ENCODE data around the gene RBBP7. TPM values are rescaled to one million over a fixed set of nuclear protein-coding genes. Genes with fewer than 3 reads are reported as not detected.

RBBP7 gene
- total RNA-seq (2014; rRNA removed; shearing (Covaris generic)): 157 and 177 TPM in 2 replicates
- 150 and 159 TPM in 2 replicates for polyA plus RNA-seq (2015; cell fraction: cytosol; rRNA removed)
- polyA plus RNA-seq (2015; cell fraction: nucleus; rRNA removed): 229 TPM in 2 replicates

DNA sequence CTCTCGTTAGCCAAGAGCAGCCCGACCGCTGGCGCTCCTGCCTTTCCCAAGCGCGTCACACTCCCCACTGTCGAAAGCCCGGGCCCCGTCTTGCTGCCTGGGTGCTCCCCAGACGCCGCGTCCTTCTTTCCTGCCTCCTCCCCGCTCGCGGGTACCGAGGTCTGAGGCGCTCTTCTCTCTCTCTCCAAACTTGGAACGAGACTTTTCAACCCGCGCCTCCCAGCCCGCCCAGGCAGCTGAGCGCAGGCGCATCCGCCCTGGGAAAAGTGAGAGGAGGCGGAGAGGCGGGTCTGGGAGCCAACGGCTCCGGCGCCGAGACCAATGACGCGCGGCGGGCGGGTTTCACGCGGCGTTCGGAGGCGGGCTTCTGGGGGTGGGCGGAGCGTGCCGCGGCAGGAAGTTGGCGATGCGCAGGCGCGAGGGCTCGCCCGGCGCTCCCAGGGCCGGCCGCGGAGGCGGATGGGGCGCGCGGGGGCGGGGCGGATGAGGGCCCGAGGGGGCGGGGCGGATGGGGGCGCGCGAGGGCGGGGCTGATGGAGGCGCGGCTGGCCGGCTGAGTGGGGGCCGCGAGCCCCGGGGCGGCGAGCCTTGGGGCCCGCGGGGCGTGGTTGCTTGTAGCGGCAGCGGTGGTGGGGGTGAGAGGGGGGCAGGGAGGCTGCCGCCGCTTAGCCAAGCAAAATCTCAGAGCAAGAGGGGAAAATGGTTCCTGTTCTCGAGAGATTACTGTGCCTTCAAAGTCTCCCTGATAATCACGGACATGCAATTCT lies at the start of gene RBBP7:
Gene RBBP7, minus strand, starts transcription at position 268 of the 767 bp plus-strand sequence. CDS start 309 bp downstream, outside the sequence.
- DNase-seq (ENCODE audit: low read depth): peak; percentile 83

DNA sequence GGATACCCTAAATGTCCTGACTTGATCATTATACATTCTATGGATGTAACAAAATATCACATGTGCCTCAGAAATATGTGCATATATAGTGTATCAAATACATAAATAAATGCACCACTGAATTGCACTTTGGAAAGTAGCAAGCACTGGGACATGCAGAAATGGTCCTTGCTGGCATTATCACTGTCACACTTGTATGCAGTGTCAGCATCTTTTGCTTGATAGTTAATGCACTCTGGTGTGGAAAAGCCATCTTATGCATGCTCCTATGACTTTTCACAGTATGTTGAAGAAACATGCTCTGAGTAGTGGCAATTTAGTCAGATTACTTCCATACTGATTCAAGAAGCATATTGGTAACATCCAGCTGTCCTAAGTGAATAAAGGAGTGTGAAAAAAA lies 48.8 kb upstream of the RBBP7 start:
- DNase-seq (ENCODE audit: low read depth): no peak

DNA sequence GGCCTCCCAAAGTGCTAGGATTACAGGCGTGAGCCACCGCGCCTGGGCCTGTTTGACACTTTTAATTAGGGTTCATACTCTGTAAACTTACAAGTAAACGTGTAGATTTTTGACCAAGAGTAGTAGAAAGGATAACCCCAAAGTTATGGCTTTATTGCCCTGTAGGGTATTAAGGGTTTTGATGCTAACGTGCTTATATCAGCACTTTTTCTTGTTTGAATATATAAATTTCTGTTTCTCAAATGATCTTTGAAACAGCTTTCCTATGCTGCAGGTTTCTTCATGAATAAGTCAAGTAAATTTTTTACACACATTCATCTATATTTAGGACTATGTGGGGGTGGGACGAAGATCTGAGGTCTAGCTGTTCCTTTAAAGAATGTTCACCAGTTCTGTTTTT lies 47.0 kb upstream of the RBBP7 start:
- no peak for DNase-seq (ENCODE audit: low read depth)

DNA sequence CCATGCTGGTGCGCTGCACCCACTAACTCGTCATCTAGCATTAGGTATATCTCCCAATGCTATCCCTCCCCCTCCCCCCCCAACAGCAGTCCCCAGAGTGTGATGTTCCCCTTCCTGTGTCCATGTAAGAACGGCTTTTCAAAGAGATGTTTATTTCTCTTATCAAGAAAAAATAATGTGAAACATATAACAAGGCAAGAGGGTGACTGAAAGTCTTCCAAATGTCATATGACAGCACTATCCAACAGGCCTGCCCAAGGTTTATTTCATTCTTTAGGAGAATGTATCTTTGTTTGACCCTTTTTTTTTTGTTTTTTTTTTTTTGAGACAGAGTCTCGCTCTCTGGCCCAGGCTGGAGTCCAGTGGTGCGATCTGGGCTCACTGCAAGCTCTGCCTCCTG lies 46.4 kb upstream of the RBBP7 start:
- no peak for DNase-seq (ENCODE audit: low read depth)

DNA sequence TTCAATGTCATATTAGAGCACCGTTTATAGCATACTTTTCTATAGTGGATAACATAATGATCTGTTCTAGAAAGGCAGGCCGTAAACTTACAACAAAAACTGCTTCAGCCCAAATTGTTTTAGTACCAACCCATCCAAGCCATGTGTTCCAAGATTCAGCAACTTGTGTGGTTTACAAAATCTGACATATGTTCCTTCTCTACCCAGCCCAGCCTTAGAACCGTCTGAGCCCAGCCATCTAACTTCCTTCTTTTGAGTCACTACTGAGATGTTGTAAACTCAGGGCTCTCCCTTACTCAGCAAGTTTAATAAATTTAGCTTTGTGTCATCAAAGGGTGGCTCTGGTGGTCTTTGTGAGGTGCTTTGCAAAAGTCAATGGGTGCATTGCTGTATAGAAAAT lies 43.9 kb upstream of the RBBP7 start:
- DNase-seq (ENCODE audit: low read depth): no peak

DNA sequence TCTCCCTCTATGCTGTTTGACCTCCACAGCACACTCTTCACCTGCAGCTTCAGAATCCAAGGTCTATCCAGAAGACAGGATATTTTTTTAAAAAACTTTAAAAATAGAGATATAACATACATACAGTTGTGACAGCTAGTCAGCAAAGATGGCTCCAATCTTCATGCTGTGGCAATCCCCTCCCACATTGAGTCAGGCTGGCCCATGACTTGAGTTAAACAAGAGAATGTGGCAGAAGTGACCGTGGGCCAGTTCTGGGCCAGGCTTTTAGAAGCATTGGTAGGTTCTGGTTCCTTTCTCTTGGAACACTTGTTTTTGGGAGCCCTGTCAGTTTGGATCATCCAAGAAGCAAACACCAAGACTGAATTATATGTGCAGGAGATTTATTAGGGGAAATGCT lies 40.2 kb upstream of the RBBP7 start:
- DNase-seq (ENCODE audit: low read depth): no peak

DNA sequence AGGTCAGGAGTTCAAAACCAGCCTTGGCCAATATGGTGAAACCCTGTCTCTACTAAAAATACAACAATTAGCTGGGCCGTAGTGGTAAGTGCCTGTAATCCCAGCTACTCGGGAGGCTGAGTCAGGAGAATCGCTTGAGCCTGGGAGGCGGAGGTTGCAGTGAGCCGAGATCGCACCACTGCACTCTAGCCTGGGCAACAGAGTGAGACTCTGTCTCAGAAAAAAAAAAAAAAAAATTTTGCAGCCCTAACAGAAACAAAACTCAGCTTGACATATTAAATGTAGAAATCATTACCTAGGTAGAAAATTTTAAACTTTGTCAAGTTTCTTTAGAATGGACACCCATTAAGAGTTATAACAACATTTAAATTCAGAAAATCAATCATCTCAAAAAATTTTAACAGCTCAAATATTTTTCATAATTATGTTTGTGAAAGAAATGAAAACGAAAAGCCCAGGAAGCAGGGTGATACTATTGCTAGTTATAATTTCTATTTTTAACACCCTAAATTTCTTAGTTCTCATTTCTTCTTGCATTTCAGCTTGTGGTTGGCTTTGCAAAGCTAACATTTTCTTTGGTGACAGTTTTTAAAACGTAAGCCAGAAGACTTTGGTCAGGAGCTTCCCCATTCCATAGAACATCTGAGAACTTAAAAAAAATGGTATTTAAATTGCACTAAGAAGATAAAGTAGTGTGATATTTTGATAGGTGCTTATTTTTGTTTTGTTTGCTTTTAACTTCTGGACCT lies 33.3 kb upstream of the RBBP7 start:
- DNase-seq (ENCODE audit: low read depth): no peak

DNA sequence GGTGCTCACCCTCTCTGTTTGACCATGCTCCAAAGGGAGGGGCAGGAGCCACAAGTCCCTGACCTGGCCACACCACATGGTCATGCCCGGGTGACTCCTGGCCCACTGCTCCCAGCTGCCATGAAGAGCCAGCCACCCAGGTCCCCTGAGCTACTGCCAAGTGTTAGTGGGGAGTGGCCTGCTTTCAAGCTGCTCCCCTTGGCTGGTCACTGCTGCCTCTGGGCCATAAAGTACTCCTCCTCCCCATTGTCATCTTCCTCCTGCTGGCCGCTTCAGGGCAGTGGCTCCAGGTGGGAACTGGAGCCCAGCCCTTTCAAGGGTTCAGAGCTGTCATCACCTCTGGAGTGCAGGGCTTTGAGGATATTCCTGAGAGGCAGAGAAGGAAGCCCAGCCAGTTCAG lies 27.3 kb upstream of the RBBP7 start:
- no peak for DNase-seq (ENCODE audit: low read depth)

DNA sequence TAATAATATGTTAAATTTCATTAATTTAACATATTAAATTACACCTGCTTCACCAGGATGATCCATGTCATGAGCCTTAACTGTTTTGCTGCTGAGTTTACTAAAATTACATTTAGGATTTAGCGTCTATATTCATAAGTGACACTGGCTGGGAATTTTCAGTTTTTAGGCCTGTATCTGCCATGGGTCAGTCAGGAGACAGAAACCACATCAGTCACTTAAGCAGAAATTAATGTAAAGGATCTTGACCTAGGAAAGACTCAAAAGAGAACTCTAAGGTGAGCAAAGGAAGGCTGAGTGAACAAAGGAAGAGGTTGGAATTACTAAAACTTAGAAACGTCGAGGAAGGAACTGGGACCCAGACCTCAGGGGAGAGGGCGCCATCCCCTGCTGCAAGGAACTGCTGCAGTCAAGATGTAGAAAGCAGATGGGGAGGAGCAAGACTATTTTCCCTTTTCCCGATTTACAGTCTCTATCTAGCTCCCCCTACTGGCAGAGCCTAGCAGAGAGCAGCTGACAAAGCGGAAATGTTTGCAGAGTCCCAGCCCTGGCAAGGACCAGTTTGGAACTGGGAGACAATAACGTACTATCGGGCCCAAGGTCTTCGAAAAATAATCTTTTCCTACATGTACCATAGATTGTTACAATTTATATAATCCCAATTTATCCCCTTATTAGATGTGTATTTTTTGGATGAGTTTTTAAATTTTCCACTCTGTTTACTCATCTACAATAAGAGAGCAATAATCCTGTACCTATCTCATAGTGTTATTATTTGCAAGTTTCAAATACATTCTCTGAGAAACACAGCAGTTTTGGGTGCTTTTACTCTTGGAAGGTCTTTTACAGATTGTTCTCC lies 22.6 kb upstream of the RBBP7 start:
- DNase-seq (ENCODE audit: low read depth): peak; percentile 70

DNA sequence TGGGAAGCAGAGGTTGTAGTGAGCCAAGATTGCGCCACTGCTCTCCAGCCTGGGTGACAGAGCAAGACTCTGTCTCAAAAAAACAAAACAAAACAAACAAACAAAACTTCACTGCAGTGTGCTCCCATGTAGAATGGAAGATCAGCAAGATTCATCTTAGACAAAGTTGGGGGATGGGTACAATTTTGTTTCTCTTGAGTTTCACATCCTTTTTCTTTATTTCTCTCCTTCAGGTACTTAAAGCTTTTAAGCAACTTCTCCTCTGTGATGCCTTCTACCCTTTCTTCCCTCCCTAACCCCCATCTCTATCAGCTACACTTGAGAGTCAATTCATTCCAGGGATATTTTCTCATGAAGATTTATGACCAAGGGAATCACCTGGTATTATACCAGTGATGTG lies 15.5 kb upstream of the RBBP7 start:
- no peak for DNase-seq (ENCODE audit: low read depth)

DNA sequence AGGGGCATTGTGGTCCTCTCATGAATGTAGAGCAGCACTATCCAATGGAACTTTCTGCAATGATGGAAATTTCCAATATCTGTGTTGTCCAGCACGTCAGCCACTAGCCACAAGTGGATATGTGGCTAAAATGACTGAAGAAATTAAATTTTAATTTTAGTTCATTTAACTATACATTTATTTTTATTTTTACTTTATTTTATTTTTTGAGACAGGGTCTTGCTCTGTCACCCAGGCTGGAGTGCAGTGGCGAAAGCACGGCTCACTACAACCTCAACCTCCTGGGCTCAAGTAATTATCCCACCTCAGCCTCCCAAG lies 13.3 kb upstream of the RBBP7 start:
- DNase-seq (ENCODE audit: low read depth): no peak

DNA sequence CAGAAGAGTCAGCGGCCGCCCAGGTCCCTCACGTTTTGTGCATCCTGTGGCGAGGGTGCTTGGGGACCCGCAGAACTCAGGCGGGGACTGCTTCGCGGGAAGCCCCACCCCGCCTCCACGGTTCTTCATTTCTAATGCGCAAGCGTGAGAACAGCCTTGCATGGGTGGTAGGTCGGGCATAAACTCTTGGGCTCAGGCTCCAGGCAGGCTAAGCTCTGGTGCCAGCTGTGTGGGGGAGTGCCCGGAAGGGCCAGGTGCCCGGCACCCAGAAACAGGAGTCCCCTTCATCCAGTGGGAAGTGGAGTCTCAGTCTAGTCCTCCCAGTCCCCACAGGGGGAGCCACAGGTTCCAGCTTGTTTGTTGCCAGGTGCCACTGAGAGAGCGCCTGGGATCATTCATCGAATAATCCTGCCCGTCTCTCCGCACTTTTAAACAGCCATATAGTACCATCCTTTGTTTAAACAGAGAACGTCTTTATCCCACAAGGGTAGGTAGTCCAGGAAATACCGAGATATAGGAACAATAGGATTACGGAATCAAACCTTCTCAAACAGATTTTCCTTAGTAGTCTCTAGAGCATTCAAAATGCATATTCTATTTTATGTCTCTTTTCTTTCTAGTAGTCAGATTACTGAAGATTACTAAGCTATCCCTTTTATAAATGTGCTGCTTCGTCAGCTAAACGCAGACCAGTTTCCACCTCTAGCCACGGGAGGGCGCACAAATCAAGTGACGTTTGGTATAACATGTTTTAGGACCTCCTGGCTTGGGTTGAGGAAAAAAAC lies 12.7 kb upstream of the RBBP7 start:
- DNase-seq (ENCODE audit: low read depth): peak; percentile 40

DNA sequence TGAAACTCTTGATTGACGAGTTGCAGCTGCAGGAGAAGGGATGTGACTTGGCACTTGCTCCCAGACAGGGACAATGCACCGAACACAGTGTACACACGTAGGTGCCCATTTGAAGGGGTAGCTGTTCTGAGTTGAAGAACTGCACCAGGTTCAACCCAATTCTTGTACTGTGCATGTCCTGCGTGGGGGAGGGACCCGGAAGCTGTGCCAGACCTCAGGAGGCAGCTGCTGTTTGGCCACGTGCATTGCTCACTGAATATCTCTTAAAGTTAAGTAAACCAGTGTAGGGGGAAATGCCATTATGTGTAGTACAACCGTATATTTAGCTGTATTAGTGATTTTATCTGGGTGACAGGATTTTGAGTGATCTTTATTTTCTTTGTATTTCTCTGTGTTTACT lies 12.0 kb upstream of the RBBP7 start:
- peak; percentile 1 for DNase-seq (ENCODE audit: low read depth)

DNA sequence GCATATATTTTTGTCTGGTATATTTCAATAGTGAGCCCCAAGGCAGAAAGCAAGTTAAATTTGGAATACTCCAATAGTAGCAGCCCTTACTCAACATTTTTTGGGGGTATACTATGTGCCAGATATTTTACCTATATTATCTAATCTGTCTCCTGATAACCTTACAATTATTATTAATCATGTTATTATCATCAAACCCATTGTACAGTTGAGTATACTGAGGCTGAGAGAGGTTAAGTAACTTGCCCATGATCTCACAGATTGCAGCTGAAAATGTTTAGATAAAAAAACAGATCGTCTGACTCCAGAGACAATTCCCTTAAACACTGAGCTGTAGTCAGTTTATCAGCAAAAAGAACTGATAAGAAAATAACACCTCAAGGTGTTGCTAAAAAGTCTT lies 6.5 kb upstream of the RBBP7 start:
- DNase-seq (ENCODE audit: low read depth): no peak

DNA sequence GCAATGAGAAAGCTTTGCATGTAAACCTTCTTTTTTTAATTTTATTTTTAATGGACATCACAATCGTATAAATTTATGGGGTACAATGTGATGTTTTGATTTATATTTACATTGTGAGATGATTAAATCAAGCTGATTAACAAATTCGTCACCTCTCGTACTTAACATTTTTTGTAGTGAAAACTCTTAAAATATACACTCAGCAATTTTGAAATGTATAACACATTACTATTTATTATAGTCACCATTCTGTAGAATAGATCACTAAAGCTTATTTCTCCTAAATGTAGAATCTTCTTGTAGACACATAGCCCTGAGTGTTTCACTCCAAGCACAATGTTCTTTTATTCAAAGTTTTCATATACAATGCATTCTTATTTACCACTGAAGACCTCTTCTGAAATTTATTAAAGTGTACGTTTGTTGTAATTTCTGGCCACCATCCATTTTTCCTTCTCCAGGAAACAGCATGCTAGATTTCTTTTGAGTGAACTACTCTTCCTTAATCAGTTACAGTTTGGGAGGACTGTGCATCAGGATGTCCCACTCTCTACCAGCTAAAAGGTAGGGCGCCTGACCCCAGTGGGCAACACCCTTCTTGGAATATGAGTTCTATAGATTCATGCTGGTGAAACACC lies 4.4 kb upstream of the RBBP7 start:
- DNase-seq (ENCODE audit: low read depth): no peak

DNA sequence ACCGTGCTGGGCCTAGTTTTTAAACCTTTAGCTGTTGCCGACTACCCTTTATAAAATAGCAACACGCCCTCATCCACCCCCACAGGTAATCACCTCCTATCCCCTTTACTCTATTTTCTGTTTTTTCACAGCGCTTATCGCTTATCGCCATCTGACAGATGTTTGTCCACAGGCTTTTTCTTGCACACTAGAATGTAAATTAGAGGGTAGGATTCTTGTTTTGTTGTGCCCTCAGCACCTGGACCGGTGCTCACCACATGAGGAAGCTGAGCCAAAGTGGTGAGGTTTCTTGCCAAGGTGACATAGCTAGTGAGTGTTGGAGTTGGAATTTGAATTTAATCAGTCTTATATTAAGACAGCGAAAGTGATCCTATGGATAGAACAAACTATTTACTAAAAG lies 2.9 kb upstream of the RBBP7 start:
- DNase-seq (ENCODE audit: low read depth): no peak

DNA sequence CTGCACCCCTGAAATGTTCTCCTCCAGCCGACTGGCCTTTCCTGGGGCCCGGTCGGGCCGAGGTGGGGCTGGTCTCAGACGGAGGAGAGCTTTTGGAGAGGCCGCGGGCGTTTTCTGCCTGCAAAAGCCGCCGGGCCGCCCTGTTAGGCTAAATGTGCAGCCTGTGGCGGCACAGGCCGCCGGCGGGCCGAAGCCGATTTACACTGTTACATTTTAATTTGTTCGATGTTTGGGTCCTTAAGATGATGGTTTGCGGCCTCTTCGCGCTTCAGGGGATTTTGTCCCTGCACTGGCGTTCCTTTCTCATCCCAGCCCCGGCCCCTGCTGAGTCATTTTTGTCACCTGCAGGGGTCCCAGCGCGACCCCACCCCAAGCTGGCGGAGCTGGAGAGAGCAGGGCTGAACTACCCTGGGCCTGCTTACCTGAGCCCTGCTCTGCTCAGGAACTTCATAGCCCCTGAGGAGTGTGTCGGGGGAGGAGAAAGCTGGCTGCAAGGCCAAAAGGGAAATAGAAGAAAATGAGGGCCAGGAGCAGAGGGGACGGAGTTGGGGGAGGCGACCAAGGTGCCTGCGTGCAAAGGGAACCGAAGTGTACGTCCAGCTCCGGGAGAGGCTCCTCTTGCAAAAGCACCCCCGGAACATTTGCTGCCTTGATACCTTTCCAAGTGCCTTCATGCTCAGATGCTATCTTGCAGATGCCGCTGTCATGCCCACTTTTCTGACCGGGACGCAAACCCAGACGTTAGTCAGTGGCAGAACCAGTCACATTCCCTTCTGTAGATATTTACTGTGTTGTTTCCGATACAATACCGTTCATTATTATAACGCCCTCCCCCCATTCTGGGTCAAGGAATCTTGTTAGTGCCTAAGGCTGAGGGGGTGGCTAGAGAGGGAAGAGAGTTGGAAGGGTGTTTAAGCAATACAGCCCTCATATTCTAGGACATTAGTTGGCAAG lies 977 bp upstream of the RBBP7 start:
- no peak for DNase-seq (ENCODE audit: low read depth)

DNA sequence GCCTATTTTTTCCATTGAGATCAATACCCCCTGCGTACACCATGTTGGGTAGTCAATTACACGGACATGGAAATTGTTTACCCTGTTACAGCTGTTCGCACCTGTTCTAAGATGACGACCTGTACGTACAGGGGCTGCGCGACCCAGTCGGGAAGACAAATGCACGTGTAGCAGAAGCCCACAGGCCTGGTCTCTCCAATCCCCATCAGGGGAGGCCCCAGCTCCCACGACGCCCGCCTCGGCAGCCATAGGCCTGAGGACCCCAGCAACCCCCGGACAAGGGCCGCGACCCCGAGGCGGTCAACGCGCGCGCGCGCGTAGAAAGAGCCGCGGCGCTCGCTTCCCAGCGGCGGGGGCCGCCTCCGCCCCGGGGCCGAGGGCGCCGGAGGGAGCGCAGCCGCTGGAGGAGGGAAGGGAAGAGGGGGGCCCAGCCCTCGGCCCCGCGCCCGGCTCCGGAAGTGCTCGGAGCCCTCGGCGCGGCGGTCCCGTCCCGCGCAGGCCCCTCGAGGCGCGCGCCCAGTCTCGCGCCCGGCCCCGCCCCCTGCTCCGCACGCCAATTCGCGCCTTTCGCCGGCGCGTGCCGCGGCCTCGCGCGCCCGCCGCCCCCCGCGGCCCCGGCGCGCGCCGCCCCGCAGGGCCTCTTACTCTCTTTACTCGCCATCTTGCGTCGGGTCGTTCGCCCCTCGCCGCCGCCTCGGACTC lies 618 bp downstream of the RBBP7 start:
- DNase-seq (ENCODE audit: low read depth): peak; percentile 14

DNA sequence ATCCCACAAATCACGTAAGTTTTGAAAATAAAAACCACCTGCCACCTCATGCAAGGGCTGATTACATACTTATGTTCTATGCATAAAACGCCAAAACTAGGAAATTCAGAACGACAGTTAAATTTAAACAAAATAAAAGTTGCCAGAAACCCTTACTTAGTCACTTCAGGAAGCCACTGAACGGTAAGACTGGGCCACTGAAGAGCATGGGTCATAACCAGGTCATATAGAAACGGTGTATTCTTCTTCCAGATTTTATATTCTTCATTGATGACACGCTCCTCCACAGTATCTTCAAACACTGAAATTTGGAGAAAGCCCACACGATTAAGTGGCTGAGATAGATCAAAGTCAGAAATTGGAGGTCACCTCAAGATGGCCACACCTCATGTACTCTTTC lies 1.2 kb downstream of the RBBP7 start:
- no peak for DNase-seq (ENCODE audit: low read depth)

All from HT1080 (cell line).